Kidney tubule cell (primary cell): ENCODE data around the gene MEN1.

Experiments
- DNase-seq: peaks from one replicate; pipeline ENCODE4 v3.0.0-alpha.2; 2018; ENCODE audit warnings: low spot score

Gene MEN1

DNA sequence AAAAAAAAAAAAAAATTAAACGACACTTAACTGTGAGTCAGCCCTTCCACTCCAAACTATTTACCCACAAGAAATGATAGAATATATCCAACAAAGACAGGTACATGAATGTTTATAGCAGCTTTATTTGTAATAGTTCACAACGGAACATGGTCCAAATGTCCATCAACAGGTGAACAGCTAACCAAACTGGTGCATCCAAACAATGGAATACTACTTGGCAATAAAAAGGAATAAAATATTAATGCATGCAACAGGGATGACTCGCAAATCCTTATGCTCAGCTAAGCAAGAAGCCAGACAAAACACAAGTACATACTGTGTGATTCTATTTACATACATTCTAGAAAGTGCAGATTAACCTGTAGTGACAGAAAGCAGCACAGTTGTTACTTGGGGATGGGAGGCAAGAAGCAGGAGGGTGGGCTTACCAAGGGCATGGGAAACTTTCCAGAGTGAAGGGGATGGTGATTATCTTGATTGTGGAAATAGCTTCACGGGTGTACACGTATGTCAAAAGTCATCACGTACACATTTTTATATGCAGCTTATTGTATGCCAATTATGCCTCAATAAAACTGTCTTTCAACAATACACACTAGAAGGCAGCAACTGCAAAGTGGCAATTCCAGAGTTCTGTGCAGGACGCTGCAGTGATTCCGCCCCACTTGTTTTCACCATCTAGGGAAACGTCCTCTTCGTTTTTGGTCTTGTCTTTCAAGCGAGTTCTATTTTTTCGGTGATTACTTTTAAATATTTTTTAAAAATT, 25.4 kb downstream of the MEN1 start:
- no peak for DNase-seq

GRCh38 chr11:64778473-64779298, 31.7 kb downstream of the MEN1 start, which contains the start of gene SF1:
TSS of gene SF1 (minus strand) at chr11:64778542. CDS start at chr11:64778392, 150 bp downstream.
- DNase-seq: peak; percentile 100

- DNase-seq: no peak
Observed at GRCh38 chr11:64778223-64778472, 32.2 kb downstream of the MEN1 start.

DNA sequence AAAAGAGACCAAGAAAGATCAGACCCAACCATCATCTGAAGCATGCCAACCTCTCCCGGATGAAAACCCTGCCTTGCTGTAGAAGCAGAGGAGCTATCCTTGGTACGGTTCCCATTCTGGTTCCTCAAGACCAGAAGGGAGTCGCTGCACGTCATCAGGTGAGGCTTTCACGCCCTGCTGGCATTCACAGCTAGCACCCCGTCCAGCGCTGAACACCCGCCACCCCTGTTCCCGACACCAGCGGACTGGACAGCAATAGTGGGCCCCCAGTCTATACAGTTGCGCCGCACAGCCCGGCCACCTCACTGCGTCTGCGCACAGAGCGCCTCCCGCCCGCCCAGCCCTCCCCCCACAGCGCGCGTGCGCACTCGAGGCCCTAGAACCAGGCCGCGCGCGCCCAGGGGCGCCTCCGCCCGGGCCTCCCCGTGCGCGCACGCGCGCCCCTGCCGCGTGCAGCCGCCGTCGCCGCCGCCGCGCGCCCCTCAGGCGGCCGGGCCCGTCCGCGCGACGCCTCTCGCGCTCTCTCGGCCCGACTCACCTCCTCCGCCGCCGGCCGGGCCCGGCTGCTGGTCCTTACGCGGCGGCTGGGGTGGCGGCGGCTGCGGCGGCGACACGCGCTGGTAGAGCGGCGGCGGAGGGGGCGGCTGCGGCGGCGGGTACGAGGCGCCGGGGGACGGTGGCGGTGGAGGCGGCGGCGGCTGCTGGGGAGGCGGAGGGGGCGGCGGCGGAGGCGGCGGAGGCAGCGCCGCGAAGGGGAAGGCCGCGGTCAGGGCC, 32.7 kb downstream of the MEN1 start:
- peak; percentile 77 for DNase-seq

GRCh38 chr11:64776875-64777274, 33.5 kb downstream of the MEN1 start:
- no peak for DNase-seq

DNA sequence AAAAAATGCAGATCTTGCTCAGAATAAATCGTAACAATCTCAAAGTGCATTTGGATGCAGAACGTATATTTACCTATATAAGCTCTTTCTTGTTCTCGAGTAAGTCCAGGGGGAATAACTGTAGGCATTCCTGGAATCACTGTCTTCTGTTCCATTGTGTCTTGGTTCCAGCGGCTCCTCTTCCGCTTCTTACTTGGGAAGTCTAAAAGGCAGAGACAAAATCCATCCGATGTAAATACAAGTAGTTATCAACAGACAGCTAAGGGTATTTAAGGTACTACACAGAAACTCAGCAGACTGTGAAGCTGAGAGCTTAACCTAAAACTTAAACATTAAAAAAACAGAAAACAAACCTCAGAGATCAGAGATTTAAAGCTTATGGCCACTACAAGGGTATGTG, 33.9 kb downstream of the MEN1 start:
- no peak for DNase-seq

DNA sequence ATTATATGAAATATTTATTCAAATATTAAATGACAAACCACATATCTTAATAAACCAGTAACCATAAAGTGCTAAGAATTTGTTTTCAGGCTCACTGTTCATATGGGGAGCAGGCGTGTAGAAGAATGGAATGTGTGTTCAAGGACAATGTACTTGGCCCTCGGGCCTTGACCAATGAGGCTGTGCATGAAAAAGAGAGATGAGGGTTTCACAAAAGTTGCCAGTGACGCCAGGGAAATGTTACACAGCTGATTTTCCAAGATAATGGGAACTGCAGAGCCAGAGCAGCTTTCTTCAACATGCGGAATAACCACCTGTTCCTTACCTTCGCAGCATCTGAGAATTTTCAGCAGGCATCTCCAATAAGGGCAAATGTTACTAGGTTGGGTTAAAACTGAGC, 36.2 kb downstream of the MEN1 start:
- DNase-seq: no peak

- DNase-seq: peak; percentile 57
Observed at GRCh38 chr11:64772303-64773018, 37.9 kb downstream of the MEN1 start.

DNA sequence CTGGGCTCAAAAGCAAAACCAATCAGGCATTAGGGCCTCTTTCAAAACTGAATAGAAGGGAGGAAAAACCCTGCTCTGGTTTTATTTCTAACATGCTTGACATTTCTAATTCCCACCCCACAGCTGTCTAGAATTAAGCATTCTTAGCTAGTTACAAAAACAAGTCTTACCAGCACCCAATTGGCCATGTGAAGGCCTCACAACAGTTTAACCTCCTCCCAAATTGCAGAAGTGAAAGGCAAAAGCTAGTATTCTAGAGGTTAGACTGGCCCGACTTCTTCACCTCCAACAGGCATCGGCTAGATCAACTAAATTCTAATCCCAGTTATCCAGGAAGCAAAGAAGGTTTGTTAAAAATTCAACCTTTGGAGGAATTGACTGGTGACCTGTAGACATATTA, 38.5 kb downstream of the MEN1 start:
- DNase-seq: no peak

DNA sequence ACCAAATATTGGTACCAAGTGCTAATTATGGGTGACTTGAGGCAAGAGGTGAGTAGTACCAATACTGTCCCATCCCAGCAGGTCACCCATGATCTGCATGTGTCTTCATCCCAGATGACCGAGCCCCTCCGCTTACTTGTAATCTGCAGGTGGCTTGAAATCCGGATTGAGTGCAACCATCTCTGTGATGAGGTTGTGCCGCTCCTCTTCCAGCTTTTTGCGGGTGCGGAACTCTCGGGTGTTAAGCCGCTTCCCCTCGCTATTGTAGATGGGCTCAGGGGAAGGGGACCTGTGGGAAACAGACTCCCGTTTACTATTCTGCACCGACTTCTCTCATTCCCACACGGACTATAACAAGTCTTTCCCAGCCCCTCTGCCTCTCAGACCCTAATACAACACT, 40.2 kb downstream of the MEN1 start:
- DNase-seq: no peak

DNA sequence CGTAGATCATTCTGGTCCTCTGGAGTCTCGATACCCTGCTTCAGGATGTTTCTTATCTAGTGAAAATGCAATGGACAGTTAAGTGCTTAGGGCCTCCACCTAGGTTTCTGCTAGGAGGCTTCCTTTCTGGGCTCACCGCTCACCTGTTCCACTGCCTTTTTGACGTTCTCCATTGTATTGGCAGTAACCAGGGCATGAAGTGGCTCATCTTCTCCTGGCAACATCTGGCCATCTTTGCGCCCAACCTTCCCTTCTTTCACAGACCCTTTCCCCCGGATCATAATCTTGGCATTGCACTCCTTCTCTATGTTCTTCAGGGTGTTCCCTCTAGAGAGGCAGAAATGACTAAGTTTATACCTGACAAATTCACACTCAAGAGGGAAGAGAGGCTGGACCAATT, 41.1 kb downstream of the MEN1 start:
- DNase-seq: no peak

- no peak for DNase-seq
Observed at GRCh38 chr11:64768300-64768694, 42.1 kb downstream of the MEN1 start.

DNA sequence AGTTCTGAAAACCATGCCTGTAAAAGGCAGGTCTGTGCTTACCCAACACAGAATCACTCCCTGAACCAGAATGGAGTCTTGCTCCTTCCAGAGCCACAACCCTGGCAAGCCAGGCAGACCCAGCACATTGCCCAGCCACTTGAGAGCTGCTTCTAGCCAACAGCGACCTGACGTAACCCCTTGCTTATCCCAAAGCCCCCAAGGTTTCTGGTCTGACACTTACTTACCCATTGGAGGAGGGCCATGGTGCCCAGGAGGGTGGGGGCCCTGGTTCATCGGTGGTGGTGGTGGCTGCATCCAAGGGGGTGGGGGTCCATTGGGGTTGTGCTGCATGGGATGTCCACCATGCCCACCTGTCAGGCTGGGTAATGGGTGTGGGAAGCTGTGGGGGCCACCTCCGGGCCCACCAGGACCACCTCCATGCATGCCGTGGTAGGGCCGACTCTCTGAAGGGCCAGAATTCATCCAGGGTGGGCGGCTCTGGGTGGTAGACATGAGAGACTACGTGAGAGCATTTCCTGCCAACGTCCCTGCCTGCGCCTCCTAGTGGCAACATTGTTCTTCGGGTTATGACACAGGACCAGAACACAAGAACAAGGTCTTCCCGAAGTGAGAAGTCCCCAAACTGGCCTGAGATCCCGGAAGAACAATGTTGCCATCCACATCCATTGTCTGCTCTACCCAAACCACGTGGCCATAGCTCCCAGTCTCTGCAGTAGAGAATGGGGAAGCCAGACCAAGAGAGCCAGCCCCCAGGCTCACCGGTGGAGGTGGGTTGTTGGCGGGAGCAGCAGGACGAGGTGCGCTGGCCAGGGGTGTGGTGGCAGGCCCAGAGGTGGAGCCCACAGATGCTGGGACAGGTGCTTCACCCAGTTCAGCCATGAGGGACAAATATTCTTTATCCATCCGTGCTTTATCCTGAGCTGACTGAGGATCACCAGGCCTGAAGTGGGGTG, 42.7 kb downstream of the MEN1 start:
- peak; percentile 67 for DNase-seq

GRCh38 chr11:64766881-64767280, 43.5 kb downstream of the MEN1 start:
- DNase-seq: no peak

DNA sequence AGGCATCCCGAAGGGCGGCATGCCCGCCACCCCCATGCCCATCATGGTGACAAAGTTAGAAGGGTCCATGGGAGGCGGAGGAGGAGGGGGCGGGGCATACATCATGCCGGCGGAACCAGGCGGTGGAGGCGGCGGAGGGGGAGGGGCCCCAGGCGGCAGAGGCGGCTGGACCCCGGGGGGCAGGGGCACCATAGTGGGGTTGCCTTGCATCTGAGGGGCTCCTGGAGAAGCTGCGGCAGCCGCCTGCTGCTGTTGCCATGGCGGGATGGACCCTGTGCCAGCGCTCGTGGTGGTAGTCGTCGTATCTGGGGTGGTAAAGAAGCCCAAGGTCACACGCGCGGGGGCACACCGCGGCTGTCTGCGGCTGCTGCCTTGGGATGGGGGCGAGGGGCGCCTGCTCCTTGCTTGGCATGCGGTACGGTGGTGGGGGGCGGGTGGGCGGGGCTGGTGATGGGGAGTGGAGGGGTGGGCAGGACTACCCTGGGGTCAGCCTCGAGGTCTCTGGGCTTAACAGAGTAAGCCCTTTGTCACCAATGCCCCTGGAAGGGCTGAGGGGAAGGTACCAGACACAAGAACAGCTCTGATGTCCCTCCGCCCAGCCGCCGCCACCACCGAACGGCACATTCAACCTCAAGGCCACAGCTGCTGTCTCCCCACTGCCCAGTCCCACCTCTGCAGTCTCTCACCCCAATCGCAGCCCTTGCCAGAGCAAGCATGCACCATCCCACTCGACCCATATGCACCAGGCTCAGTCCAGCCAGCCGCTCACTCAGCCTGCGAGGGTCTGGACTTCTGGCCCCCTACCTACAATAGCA, 44.3 kb downstream of the MEN1 start:
- DNase-seq: no peak

DNA sequence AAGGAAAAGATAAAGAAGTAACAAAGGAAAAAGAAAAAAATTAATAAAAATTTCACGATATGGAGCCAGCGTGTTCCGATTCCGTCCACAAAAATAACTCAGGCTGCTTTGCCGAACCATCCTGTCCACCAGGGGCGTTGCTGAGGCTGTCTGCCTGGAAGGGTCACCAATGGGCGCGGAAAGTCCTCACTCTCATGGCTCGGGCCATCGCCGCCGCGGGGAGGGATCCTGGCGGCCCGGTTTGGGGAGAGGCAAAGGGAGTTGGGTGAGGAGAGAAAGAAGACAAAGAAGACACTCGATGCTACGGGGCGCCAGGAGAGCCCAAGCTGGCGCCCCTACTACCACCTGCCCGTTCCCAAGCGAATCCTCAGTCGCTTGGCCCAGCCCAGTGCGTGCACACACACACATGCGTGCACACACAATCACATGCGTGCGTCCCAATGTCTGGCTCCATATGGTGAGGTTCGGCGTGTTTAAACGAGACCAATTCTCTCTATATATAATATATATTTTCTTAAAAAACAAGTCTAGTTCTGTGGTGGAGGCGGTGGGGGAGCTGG, 45.0 kb downstream of the MEN1 start:
- DNase-seq: no peak

DNA sequence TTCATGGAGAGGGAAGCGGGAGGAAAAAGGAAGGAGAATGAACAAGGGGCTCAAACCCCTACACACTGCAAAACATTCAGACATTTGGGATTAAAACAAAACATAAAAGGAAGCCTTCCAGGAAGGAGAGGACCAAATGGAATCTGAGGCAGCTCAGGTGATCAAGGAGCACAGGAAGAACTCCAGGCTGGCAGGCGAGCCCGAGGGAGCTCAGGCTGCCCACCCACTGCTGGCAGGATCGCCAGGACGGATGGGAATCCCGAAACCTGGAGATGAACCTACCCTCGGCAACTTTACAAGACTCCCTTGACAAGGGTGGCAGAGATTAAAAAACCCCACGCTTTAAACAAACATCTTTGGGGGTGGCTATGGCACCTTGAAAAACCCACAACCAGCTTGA, 45.6 kb downstream of the MEN1 start:
- DNase-seq: no peak

DNA sequence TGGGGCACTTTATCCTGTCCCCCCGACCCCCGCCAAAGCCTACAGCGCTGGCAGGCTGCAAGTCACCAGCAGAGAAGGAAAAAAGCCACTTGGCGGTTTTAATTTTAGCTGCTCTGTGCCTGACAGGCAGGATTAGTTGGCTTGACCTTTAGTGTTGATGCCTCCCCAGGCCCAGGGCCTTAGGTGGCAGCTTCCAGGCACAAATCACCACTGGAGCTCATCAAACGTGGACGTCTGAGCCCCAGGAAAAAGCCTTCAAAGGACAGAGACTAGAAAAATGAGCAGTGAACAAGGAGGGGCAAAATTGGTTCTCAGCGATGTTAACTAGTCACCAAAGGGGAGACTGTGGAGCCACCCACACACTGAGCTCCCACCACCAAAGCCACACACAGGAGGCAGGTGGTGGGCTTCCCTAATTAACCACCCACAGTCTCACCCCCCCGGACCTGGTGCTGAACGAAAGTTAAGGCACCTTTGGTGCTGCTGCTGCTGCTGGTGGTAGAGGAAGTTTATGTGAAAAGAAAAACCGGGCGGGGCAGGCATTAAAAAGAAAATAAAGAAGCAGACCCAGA, 46.2 kb downstream of the MEN1 start:
- no peak for DNase-seq

- DNase-seq: no peak
Observed at GRCh38 chr11:64763526-64764039, 46.8 kb downstream of the MEN1 start.
